Endothelial cell of umbilical vein (primary cell): Measurements from ENCODE around the gene TRAF3.

ENCODE experiments used
- EZH2 ChIP-seq: IDR thresholded peaks from 2 replicates; pipeline ENCODE4 v1.6.1; 2012; ENCODE audit warnings: borderline replicate concordance, low read depth, mild to moderate bottlenecking, moderate library complexity, low read length, inconsistent platforms; ENCODE audit not compliant: severe bottlenecking
- FOS ChIP-seq: IDR thresholded peaks from 2 replicates; pipeline ENCODE4 v1.6.1; 2011; ENCODE audit warnings: mild to moderate bottlenecking, low read length, moderate library complexity, borderline replicate concordance; ENCODE audit not compliant: insufficient read depth
- GATA2 ChIP-seq: IDR thresholded peaks from 2 replicates; pipeline ENCODE4 v1.7.0; 2011; ENCODE audit warnings: low read depth, mild to moderate bottlenecking, moderate library complexity, mixed read lengths, low read length; ENCODE audit not compliant: insufficient read length, insufficient read depth
- JUN ChIP-seq: IDR thresholded peaks from 2 replicates; pipeline ENCODE4 v1.6.1; 2011; ENCODE audit warnings: borderline replicate concordance, low read depth; ENCODE audit not compliant: insufficient read length, insufficient read depth
- MYC ChIP-seq: IDR thresholded peaks from one replicate; pipeline ENCODE4 v1.6.1; 2011; ENCODE audit warnings: mild to moderate bottlenecking, low read depth, low read length
- POLR2A ChIP-seq: IDR thresholded peaks from 2 replicates; pipeline ENCODE4 v1.6.1; 2012; ENCODE audit warnings: low read depth, mild to moderate bottlenecking, control low read depth, low read length
- POLR2AphosphoS5 ChIP-seq: IDR thresholded peaks from 2 replicates; pipeline ENCODE4 v1.6.1; 2012; ENCODE audit warnings: low read depth, mild to moderate bottlenecking, control low read depth, low read length, moderate library complexity; ENCODE audit not compliant: insufficient read depth
- TF ChIP-seq, protein P1 (sequence below), 2 donors: IDR thresholded peaks; 1 replicate in 1 of 2; 2 replicates in 1 of 2; pipeline ENCODE4 v1.5.1; 2011; ENCODE audit warnings: low read length in 2 of 2, mild to moderate bottlenecking in 2 of 2, moderate library complexity in 2 of 2, control low read depth in 1 of 2, inconsistent platforms in 1 of 2, low read depth in 1 of 2; ENCODE audit not compliant: insufficient read depth in 1 of 2; ENCODE audit errors: extremely low read depth in 1 of 2
- TF ChIP-seq, protein P2 (sequence below): IDR thresholded peaks from 2 replicates; pipeline ENCODE4 v1.6.1; 2011; ENCODE audit not compliant: insufficient read depth, insufficient read length

DNA sequence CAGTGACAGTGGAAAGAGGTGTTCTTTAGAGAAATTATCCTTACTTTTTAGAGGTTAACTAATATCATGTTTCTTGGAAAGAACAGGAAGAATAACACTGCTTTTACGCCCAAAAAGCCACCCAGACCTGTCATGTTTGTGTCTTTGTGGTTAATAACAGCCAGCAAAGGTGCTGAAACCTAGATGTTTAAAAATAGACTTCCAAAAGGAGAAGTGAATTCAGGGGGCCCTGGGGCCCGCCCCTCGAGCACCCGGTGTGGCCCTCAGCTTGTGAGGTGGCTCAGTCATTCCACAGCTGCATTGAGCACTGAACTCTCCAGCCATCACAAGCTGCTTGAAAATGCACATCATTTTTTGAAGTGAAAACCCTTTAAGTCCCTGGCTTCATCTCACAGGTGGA is 124.4 kb downstream of the TRAF3 start:
- TF ChIP-seq, protein P1, sequence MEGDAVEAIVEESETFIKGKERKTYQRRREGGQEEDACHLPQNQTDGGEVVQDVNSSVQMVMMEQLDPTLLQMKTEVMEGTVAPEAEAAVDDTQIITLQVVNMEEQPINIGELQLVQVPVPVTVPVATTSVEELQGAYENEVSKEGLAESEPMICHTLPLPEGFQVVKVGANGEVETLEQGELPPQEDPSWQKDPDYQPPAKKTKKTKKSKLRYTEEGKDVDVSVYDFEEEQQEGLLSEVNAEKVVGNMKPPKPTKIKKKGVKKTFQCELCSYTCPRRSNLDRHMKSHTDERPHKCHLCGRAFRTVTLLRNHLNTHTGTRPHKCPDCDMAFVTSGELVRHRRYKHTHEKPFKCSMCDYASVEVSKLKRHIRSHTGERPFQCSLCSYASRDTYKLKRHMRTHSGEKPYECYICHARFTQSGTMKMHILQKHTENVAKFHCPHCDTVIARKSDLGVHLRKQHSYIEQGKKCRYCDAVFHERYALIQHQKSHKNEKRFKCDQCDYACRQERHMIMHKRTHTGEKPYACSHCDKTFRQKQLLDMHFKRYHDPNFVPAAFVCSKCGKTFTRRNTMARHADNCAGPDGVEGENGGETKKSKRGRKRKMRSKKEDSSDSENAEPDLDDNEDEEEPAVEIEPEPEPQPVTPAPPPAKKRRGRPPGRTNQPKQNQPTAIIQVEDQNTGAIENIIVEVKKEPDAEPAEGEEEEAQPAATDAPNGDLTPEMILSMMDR (IDR thresholded peaks at IDR 0.05; ENCODE audit: extremely low read depth in 1 of 2, insufficient read depth in 1 of 2, low read depth in 1 of 2, low read length in 2 of 2), result no peak
- TF ChIP-seq EZH2 (no peak), POLR2A (no peak), GATA2 (no peak), POLR2AphosphoS5 (no peak), JUN (no peak), FOS (no peak), MYC (no peak)
- TF ChIP-seq, protein P2, sequence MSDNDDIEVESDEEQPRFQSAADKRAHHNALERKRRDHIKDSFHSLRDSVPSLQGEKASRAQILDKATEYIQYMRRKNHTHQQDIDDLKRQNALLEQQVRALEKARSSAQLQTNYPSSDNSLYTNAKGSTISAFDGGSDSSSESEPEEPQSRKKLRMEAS, result no peak
